Liver (tissue), 3 donors: ENCODE measurements around the gene SPSB1.

Experiments used
- FOXA1 ChIP-seq: IDR thresholded peaks from 2 replicates; pipeline ENCODE4 v1.6.1; 2016; ENCODE audit warnings: antibody characterized with exemption
- JUND ChIP-seq, 2 donors: IDR thresholded peaks; 2 replicates each; pipeline ENCODE4 v1.6.1; 2016; ENCODE audit warnings: antibody characterized with exemption in 2 of 2
- MAX ChIP-seq: IDR thresholded peaks from 2 replicates; pipeline ENCODE4 v1.6.1; 2016; ENCODE audit warnings: antibody characterized with exemption
- RAD21 ChIP-seq, 2 donors: IDR thresholded peaks; 2 replicates each; pipeline ENCODE4 v1.6.1; 2016; ENCODE audit warnings: antibody characterized with exemption in 2 of 2, mild to moderate bottlenecking in 2 of 2
- REST ChIP-seq: IDR thresholded peaks from 2 replicates; pipeline ENCODE4 v1.6.1; 2016; ENCODE audit warnings: antibody characterized with exemption, mild to moderate bottlenecking
- RXRA ChIP-seq, 2 donors: IDR thresholded peaks; 2 replicates each; pipeline ENCODE4 v1.6.1; 2017 to 2018; ENCODE audit warnings: antibody characterized with exemption in 2 of 2, mild to moderate bottlenecking in 1 of 2
- SP1 ChIP-seq: IDR thresholded peaks from 2 replicates; pipeline ENCODE4 v1.6.1; 2018; ENCODE audit warnings: antibody characterized with exemption, mild to moderate bottlenecking
- TF ChIP-seq, protein P1 (sequence below): fragments of 150-350 bp; IDR thresholded peaks from 2 replicates; pipeline ENCODE4 v1.5.1; 2017; ENCODE audit warnings: improper control_type of control experiment, low read depth, low read length; ENCODE audit not compliant: missing input control
- TF ChIP-seq, protein P2 (sequence below): IDR thresholded peaks from 2 replicates; pipeline ENCODE4 v1.6.1; 2016; ENCODE audit warnings: antibody characterized with exemption
- donor health status: healthy.
- donor health status: healthy.

DNA sequence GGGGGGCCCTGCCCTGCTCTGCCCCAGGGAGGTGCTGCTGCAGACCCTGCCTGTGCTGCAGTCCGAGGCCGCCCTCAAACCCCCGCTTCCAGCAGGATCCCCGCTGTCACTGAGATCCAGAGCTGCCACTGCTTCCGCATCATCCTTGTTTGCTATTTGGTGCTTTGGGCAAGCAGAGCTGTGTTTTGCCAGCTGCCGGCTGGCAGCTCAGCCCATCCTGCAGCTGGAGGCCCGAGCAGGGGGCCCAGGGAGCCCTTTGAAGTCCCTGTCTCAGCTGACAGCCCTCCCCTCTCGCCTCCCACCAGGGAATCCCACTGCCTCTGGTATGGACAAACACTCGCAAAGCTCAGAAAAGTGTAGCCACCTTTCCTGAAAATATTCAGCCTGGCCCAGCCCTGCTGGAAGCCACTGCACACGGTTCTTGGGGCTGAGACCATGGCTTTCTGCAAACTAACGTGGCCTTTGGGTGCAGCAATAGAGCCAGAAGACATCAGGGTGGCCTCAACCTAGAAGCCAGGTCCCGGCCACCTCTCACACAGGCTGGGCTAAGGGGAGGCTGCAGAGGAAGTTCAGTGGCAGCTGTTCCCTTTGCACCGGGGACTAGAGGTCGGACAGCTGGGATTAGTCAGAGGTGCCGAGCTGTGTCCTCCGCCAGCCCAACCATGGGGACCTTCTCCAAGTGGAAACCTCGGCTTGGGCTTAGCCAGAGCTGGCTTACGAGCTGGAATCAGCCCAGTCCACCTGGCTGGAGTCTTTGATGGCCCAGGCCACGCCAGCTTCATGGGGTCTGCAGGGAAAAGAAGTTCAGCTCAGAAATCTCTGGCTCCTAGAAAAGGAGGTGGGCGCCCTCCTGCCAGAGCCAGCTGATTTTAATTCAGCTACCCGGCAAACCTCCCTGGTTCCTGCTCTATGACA, 107.1 kb downstream of the SPSB1 start:
- TF ChIP-seq, protein P1, sequence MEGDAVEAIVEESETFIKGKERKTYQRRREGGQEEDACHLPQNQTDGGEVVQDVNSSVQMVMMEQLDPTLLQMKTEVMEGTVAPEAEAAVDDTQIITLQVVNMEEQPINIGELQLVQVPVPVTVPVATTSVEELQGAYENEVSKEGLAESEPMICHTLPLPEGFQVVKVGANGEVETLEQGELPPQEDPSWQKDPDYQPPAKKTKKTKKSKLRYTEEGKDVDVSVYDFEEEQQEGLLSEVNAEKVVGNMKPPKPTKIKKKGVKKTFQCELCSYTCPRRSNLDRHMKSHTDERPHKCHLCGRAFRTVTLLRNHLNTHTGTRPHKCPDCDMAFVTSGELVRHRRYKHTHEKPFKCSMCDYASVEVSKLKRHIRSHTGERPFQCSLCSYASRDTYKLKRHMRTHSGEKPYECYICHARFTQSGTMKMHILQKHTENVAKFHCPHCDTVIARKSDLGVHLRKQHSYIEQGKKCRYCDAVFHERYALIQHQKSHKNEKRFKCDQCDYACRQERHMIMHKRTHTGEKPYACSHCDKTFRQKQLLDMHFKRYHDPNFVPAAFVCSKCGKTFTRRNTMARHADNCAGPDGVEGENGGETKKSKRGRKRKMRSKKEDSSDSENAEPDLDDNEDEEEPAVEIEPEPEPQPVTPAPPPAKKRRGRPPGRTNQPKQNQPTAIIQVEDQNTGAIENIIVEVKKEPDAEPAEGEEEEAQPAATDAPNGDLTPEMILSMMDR, result no peak
- TF ChIP-seq REST (no peak), RAD21 (IDR thresholded peaks at IDR 0.05) (no peak), MAX (no peak), JUND (IDR thresholded peaks at IDR 0.05) (no peak), SP1 (no peak), FOXA1 (no peak), RXRA (IDR thresholded peaks at IDR 0.05) (no peak)
- TF ChIP-seq, protein P2, sequence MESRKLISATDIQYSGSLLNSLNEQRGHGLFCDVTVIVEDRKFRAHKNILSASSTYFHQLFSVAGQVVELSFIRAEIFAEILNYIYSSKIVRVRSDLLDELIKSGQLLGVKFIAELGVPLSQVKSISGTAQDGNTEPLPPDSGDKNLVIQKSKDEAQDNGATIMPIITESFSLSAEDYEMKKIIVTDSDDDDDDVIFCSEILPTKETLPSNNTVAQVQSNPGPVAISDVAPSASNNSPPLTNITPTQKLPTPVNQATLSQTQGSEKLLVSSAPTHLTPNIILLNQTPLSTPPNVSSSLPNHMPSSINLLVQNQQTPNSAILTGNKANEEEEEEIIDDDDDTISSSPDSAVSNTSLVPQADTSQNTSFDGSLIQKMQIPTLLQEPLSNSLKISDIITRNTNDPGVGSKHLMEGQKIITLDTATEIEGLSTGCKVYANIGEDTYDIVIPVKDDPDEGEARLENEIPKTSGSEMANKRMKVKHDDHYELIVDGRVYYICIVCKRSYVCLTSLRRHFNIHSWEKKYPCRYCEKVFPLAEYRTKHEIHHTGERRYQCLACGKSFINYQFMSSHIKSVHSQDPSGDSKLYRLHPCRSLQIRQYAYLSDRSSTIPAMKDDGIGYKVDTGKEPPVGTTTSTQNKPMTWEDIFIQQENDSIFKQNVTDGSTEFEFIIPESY, result no peak
